SK-N-SH (cell line): ENCODE data around the gene RIMS1.
A peak's percentile ranks its signal among the peaks of the same experiment; 100 is the strongest.

ENCODE experiments used
- CTCF ChIP-seq: fragments of 200-600 bp; sonication (generic); IDR thresholded peaks from 2 replicates; pipeline ENCODE4 v1.6.1; 2017; ENCODE audit warnings: antibody characterized with exemption, mild to moderate bottlenecking, moderate library complexity
- EP300 ChIP-seq, 2 experiments: IDR thresholded peaks; 2 replicates each; pipeline versions ENCODE4 v1.4.0 to v1.6.1; 2012; ENCODE audit warnings: borderline replicate concordance in 1 of 2, low read depth in 1 of 2, low read length in 1 of 2
- FOXM1 ChIP-seq: IDR thresholded peaks from 2 replicates; pipeline ENCODE4 v1.4.0; 2012; ENCODE audit warnings: low read depth, mild to moderate bottlenecking
- MAX ChIP-seq: IDR thresholded peaks from 2 replicates; pipeline ENCODE4 v1.4.0; 2012; ENCODE audit warnings: low read depth
- NFIC ChIP-seq: IDR thresholded peaks from 2 replicates; pipeline ENCODE4 v1.4.0; 2012; ENCODE audit warnings: borderline replicate concordance
- POLR2AphosphoS5 ChIP-seq: IDR thresholded peaks from 2 replicates; pipeline ENCODE4 v1.6.1; 2012; ENCODE audit warnings: low read depth, low read length
- RAD21 ChIP-seq: IDR thresholded peaks from 2 replicates; pipeline ENCODE4 v1.6.1; 2012; ENCODE audit warnings: mild to moderate bottlenecking, low read length
- YY1 ChIP-seq: IDR thresholded peaks from 2 replicates; pipeline ENCODE4 v1.4.0; 2012; ENCODE audit warnings: low read depth, mild to moderate bottlenecking

GRCh38 chr6:72348926-72349325 is 462.6 kb downstream of the RIMS1 start:
- TF ChIP-seq CTCF (no peak), POLR2AphosphoS5 (no peak), RAD21 (no peak), MAX (no peak), NFIC (no peak), FOXM1 (no peak), EP300 (IDR thresholded peaks at IDR 0.05; ENCODE audit: borderline replicate concordance in 1 of 2, low read depth in 1 of 2, low read length in 1 of 2) (peak in 1 of 2 experiments; percentile 30; a peak in 1 of 4 replicates), YY1 (no peak)
